DOHH2 (cell line): Measurements from ENCODE around the gene CDKL5.
A peak's percentile ranks its signal among the peaks of the same experiment; 100 is the strongest.

Experiments used
- H3F3A ChIP-seq: fragments of 200-600 bp; sonication (generic), shearing (Covaris generic); 2 replicates; pipeline ENCODE4 v1.6.0; 2016; ENCODE audit warnings: antibody characterized with exemption, mild to moderate bottlenecking; ENCODE audit not compliant: control insufficient read depth, insufficient read depth
- H3K27ac ChIP-seq: fragments of 200-600 bp; sonication (generic); 2 replicates; pipeline ENCODE4 v1.5.1; 2014; ENCODE audit warnings: low read depth, mild to moderate bottlenecking, low read length, moderate library complexity
- H3K27me3 ChIP-seq: fragments of 200-600 bp; sonication (generic); 2 replicates; pipeline ENCODE4 v1.6.1; 2014; ENCODE audit warnings: mild to moderate bottlenecking, low read length, mixed read lengths; ENCODE audit not compliant: control insufficient read depth
- H3K36me3 ChIP-seq: fragments of 200-600 bp; sonication (generic); 2 replicates; pipeline ENCODE4 v1.6.1; 2014; ENCODE audit warnings: mild to moderate bottlenecking, low read length, moderate library complexity, mixed read lengths; ENCODE audit not compliant: control insufficient read depth
- H3K4me1 ChIP-seq: fragments of 200-600 bp; sonication (generic); 2 replicates; pipeline ENCODE4 v1.6.1; 2014; ENCODE audit warnings: mild to moderate bottlenecking, low read length, mixed read lengths; ENCODE audit not compliant: control insufficient read depth
- H3K4me2 ChIP-seq: fragments of 200-600 bp; sonication (generic); 2 replicates; pipeline ENCODE4 v1.6.0; 2014; ENCODE audit warnings: mild to moderate bottlenecking, low read length, moderate library complexity
- H3K4me3 ChIP-seq: fragments of 200-600 bp; sonication (generic); 2 replicates; pipeline ENCODE4 v1.5.1; 2014; ENCODE audit warnings: mild to moderate bottlenecking, low read length, mixed read lengths
- H3K79me2 ChIP-seq: fragments of 200-600 bp; sonication (generic); 2 replicates; pipeline ENCODE4 v1.6.1; 2014; ENCODE audit warnings: mild to moderate bottlenecking, low read length, mixed read lengths; ENCODE audit not compliant: control insufficient read depth
- H3K9me2 ChIP-seq: fragments of 200-600 bp; sonication (generic); replicated peaks from 2 replicates; pipeline ENCODE4 v1.6.1; 2014; ENCODE audit warnings: mild to moderate bottlenecking, low read length, mixed read lengths; ENCODE audit not compliant: control insufficient read depth
- H3K9me3 ChIP-seq: fragments of 200-600 bp; sonication (generic); 2 replicates; pipeline ENCODE4 v1.6.1; 2014; ENCODE audit warnings: antibody characterized with exemption, low read length, mixed read lengths; ENCODE audit not compliant: control insufficient read depth, insufficient read depth
- H4K20me1 ChIP-seq: fragments of 200-600 bp; sonication (generic); 2 replicates; pipeline ENCODE4 v1.6.0; 2014; ENCODE audit warnings: low read depth, mild to moderate bottlenecking, antibody characterized with exemption, low read length, moderate library complexity; ENCODE audit not compliant: control insufficient read depth, insufficient read depth
- EZH2phosphoT487 ChIP-seq: fragments of 200-600 bp; sonication (generic); IDR thresholded peaks from 2 replicates; pipeline ENCODE4 v1.6.1; 2017; ENCODE audit warnings: borderline replicate concordance, mild to moderate bottlenecking, antibody characterized with exemption, low read length, moderate library complexity, mixed read lengths
- TF ChIP-seq, protein P1 (sequence below): fragments of 200-600 bp; sonication (generic); IDR thresholded peaks from one replicate; pipeline ENCODE4 v1.5.1; 2014; ENCODE audit warnings: antibody characterized with exemption, mild to moderate bottlenecking, low read depth, low read length; ENCODE audit not compliant: poor library complexity, severe bottlenecking

The CDKL5 gene

GRCh38 chrX:18672008-18672407 is 246.6 kb downstream of the CDKL5 start, which contains the start of gene RS1:
TSS of gene RS1 (minus strand) at chrX:18672108. CDS start at chrX:18672068, 40 bp downstream.
- H3K27me3 ChIP-seq = no peaks in the 10 kb centered on the region
- H3K36me3 ChIP-seq = no peaks in the 10 kb centered on the region
- H3K9me3 ChIP-seq = no peaks in the 10 kb centered on the region
- H3K79me2 ChIP-seq = no peaks in the 10 kb centered on the region
- H3K27ac ChIP-seq = no peak within 1 kb of the TSS
- H3K4me1 ChIP-seq = peaks cover 4% of the 10 kb centered on the region; the same call in 1 of the 2 replicates
- H3F3A ChIP-seq = no peaks in the 10 kb centered on the region
- TF ChIP-seq, protein P1, sequence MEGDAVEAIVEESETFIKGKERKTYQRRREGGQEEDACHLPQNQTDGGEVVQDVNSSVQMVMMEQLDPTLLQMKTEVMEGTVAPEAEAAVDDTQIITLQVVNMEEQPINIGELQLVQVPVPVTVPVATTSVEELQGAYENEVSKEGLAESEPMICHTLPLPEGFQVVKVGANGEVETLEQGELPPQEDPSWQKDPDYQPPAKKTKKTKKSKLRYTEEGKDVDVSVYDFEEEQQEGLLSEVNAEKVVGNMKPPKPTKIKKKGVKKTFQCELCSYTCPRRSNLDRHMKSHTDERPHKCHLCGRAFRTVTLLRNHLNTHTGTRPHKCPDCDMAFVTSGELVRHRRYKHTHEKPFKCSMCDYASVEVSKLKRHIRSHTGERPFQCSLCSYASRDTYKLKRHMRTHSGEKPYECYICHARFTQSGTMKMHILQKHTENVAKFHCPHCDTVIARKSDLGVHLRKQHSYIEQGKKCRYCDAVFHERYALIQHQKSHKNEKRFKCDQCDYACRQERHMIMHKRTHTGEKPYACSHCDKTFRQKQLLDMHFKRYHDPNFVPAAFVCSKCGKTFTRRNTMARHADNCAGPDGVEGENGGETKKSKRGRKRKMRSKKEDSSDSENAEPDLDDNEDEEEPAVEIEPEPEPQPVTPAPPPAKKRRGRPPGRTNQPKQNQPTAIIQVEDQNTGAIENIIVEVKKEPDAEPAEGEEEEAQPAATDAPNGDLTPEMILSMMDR = no peak
- TF ChIP-seq EZH2phosphoT487 = no peak
- no peaks in the 10 kb centered on the region for H4K20me1 ChIP-seq
- no peak within 1 kb of the TSS for H3K4me2 ChIP-seq
- H3K4me3 ChIP-seq = no peak within 1 kb of the TSS
- no peaks in the 10 kb centered on the region for H3K9me2 ChIP-seq

DNA sequence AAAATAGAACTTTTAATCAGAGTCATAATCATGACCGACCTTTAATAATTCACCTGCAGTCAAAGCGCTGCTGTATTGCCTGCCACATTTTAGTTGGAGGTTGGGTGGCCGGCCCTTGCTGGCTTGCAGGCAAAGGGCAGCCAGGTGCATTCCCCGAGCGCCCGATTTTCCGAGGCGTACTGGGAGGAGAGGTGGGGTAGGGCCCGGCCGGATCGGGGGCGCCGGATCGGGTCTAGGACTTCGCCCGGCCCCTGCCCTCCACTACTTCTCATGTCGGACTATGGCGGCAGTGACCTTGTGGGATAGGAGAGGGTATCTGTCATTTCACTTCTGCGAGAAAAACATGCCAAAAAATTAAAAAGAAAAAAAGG is 249.0 kb downstream of the CDKL5 start:
- Histone ChIP-seq H3K4me2 (peak overlapping the region; percentile 68), H3K27ac (peak overlapping the region; percentile 48), H3K27me3 (no peaks in the 10 kb centered on the region), H3K79me2 (no peaks in the 10 kb centered on the region), H4K20me1 (no peaks in the 10 kb centered on the region), H3K9me3 (no peaks in the 10 kb centered on the region), H3F3A (no peaks in the 10 kb centered on the region), H3K4me1 (peaks cover 4% of the 10 kb centered on the region; the same call in 1 of the 2 replicates), H3K4me3 (peak overlapping the region; percentile 78), H3K9me2 (no peaks in the 10 kb centered on the region), H3K36me3 (no peaks in the 10 kb centered on the region)
- TF ChIP-seq, protein P1 = no peak
- TF ChIP-seq EZH2phosphoT487 = no peak

DNA sequence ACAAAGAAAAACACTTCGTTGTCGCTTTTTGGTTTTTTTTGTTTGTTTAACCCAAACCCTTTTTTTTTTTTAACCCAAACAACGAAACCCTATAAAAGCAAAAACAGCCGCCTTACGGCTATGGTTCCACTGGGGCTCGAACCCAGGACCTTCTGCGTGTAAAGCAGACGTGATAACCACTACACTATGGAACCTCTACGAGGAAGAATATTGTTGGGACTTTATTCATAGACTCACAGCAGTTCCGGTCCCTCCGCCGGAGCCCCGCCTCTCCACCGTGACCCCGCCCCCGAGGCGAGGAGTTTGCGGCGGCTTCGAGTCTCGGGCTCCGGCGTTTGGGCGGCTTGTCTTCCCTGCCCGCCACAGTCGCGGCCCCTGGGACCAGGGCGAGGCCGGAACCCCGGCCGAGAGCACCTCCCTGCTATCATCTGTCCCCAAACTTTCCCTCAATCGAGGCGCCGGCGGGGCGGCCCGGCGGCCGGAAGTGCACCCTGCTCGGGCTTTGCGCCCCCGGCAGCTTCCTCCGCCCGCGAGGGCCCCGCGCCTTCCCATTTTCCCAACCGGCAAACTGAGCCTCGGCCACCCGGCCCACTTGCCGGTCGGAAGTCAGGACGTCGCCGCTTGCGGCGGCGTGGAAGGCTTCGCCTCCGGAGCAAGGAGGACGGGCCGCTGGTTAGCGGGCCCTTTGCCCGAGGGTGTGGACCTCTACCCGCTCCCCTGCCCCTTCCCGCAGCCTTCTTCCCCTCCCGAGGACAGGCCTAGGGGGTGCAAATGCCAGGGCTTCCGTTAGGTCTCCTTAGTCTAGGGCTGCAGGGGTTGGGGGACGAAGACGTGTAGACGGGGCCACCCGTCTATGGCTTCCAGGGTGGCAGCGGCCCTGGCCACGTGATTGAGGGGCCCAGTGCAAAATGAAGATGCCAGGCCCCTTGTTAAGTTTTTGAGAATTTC is 249.7 kb downstream of the CDKL5 start:
- Histone ChIP-seq H3K9me3 (no peaks in the 10 kb centered on the region), H3K79me2 (no peaks in the 10 kb centered on the region), H3K4me1 (peaks cover 4% of the 10 kb centered on the region; the same call in 1 of the 2 replicates), H4K20me1 (no peaks in the 10 kb centered on the region), H3F3A (no peaks in the 10 kb centered on the region), H3K9me2 (no peaks in the 10 kb centered on the region), H3K36me3 (no peaks in the 10 kb centered on the region), H3K27me3 (no peaks in the 10 kb centered on the region), H3K4me3 (peak overlapping the region; percentile 78), H3K4me2 (peak overlapping the region; percentile 71), H3K27ac (peak overlapping the region; percentile 48)
- TF ChIP-seq, protein P1 = no peak
- no peak for TF ChIP-seq EZH2phosphoT487
